HFFc6 (cell line): ENCODE measurements around the gene SEMA3B. TPM values are rescaled to one million over a fixed set of nuclear protein-coding genes. Genes with fewer than 3 reads are reported as not detected.

ENCODE experiments used
- DNase-seq: peaks from one replicate; pipeline ENCODE4 v3.0.0-alpha.2; 2018
- H3K27ac Mint-ChIP-seq: 2 replicates; pipeline ENCODE4 v1.8.0; 2020; ENCODE audit warnings: mild to moderate bottlenecking, mixed read lengths
- H3K27me3 Mint-ChIP-seq: 2 replicates; pipeline ENCODE4 v1.8.0; 2021; ENCODE audit warnings: mild to moderate bottlenecking, moderate library complexity, mixed read lengths; ENCODE audit not compliant: insufficient read depth
- H3K36me3 Mint-ChIP-seq: 2 replicates; pipeline ENCODE4 v1.8.0; 2021; ENCODE audit warnings: low read depth, mixed read lengths
- H3K4me1 Mint-ChIP-seq: 2 replicates; pipeline ENCODE4 v1.8.0; 2020; ENCODE audit warnings: low read depth, mixed read lengths
- H3K4me3 Mint-ChIP-seq: 2 replicates; pipeline ENCODE4 v1.8.0; 2020; ENCODE audit warnings: mild to moderate bottlenecking, moderate library complexity, mixed read lengths
- H3K9me3 Mint-ChIP-seq: 2 replicates; pipeline ENCODE4 v1.8.0; 2020; ENCODE audit warnings: mild to moderate bottlenecking, mixed read lengths
- CTCF ChIP-seq: fragments of 200-600 bp; sonication (generic); IDR thresholded peaks from 2 replicates; pipeline ENCODE4 v1.5.0; 2021; ENCODE audit warnings: antibody characterized with exemption, mild to moderate bottlenecking
- total RNA-seq, 6 experiments: library from RNA; stranded (reverse); fragmentation: NEBNext Ultra II Directional; extraction: Animal tissue kit (Norgen Biotek cat#: 25700); gene quantifications; 2 replicates in 1 of 6; 3 replicates in 5 of 6; pipeline ENCODE4 v1.2.3, GENCODE V29; 2021

The SEMA3B gene
- total RNA-seq, 6 experiments from 2014 or later: 14.5 to 26.6 (median 24.7) TPM

GRCh38 chr3:50266836-50267235, 2.1 kb upstream of the SEMA3B start:
- Mint-ChIP-seq H3K4me3 (peak overlapping the region; percentile 65), H3K4me1 (peaks cover 78% of the 10 kb centered on the region), H3K36me3 (no peaks in the 10 kb centered on the region), H3K9me3 (no peaks in the 10 kb centered on the region), H3K27me3 (peaks cover 10% of the 10 kb centered on the region), H3K27ac (peak overlapping the region; percentile 80; the same call in 1 of the 2 replicates)
- no peak for TF ChIP-seq CTCF
- DNase-seq: no peak

GRCh38 chr3:50267280-50267913, 1.6 kb upstream of the SEMA3B start:
- Mint-ChIP-seq H3K27me3 (peaks cover 10% of the 10 kb centered on the region), H3K4me3 (peak overlapping the region; percentile 65), H3K4me1 (peaks cover 78% of the 10 kb centered on the region), H3K27ac (peak overlapping the region; percentile 46; the same call in 1 of the 2 replicates), H3K9me3 (no peaks in the 10 kb centered on the region), H3K36me3 (no peaks in the 10 kb centered on the region)
- TF ChIP-seq CTCF: no peak
- no peak for DNase-seq

- Mint-ChIP-seq H3K27ac (peak overlapping the region; percentile 84), H3K4me1 (peaks cover 79% of the 10 kb centered on the region), H3K9me3 (no peaks in the 10 kb centered on the region), H3K36me3 (no peaks in the 10 kb centered on the region), H3K4me3 (peak overlapping the region; percentile 39), H3K27me3 (peaks cover 10% of the 10 kb centered on the region)
- no peak for TF ChIP-seq CTCF
- no peak for DNase-seq
Measured at GRCh38 chr3:50268276-50268675, 671 bp upstream of the SEMA3B start.

GRCh38 chr3:50269460-50269859, 513 bp downstream of the SEMA3B start:
- no peaks in the 10 kb centered on the region for H3K36me3 Mint-ChIP-seq
- no peak for DNase-seq
- no peak for TF ChIP-seq CTCF
- H3K4me3 Mint-ChIP-seq: peak overlapping the region; percentile 85
- peaks cover 73% of the 10 kb centered on the region for H3K4me1 Mint-ChIP-seq
- peaks cover 10% of the 10 kb centered on the region for H3K27me3 Mint-ChIP-seq
- no peaks in the 10 kb centered on the region for H3K9me3 Mint-ChIP-seq
- H3K27ac Mint-ChIP-seq: peak overlapping the region; percentile 84

GRCh38 chr3:50269977-50270413, 1.0 kb downstream of the SEMA3B start:
- Mint-ChIP-seq H3K4me3 (peak overlapping the region; percentile 85), H3K27me3 (peaks cover 10% of the 10 kb centered on the region), H3K27ac (peak overlapping the region; percentile 84), H3K4me1 (peaks cover 69% of the 10 kb centered on the region), H3K9me3 (no peaks in the 10 kb centered on the region), H3K36me3 (no peaks in the 10 kb centered on the region)
- no peak for TF ChIP-seq CTCF
- DNase-seq: peak; percentile 63
